ENCODE data around the gene CRKL.
"Not testable (repeated sequence)": the region's sequence is repeated elsewhere in the genome, so short reads cannot be mapped to it uniquely, and the experiment has no call there.

DNA sequence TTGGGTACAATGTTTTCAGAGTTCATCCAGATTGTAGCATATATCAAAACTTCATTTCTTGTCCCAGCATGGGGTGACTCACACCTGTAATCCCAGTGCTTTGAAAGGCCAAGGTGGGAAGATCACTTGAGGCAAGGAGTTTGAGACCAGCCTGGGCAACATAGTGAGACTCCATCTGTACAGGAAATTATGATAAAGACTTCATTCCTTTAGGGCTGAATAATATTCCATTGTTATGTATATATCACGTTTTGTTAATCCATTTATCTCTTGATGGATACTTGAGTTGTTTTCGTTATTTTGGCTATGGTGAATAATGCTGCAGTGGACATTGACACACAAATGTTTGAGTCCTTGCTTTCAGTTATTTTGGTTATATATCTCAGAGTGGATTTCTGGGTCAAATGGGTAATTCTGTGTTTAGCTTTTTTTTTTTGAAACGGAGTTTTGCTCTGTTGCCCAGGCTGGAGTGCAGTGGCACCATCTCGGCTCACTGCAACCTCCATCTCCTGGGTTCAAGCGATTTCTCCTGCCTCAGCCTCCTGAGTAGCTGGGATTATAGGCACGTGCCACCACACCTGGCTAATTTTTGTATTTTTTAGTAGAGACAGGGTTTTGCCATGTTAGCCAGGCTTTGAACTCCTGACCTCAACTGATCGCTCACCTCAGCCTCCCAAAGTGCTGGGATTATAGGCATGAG, 25.1 kb downstream of the CRKL start:
- TF ChIP-seq, protein P1, sequence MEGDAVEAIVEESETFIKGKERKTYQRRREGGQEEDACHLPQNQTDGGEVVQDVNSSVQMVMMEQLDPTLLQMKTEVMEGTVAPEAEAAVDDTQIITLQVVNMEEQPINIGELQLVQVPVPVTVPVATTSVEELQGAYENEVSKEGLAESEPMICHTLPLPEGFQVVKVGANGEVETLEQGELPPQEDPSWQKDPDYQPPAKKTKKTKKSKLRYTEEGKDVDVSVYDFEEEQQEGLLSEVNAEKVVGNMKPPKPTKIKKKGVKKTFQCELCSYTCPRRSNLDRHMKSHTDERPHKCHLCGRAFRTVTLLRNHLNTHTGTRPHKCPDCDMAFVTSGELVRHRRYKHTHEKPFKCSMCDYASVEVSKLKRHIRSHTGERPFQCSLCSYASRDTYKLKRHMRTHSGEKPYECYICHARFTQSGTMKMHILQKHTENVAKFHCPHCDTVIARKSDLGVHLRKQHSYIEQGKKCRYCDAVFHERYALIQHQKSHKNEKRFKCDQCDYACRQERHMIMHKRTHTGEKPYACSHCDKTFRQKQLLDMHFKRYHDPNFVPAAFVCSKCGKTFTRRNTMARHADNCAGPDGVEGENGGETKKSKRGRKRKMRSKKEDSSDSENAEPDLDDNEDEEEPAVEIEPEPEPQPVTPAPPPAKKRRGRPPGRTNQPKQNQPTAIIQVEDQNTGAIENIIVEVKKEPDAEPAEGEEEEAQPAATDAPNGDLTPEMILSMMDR (IDR thresholded peaks at IDR 0.05): not testable (repeated sequence)
- not testable (repeated sequence) for TF ChIP-seq EZH2 (IDR thresholded peaks at IDR 0.05)

All from neural progenitor cell (in vitro differentiated cells).